A549 (cell line): Measurements from ENCODE around the gene TRMT44.

Source experiments
- BHLHE40 ChIP-seq: IDR thresholded peaks from 2 replicates; pipeline ENCODE4 v1.6.1; 2012; ENCODE audit warnings: low read depth, low read length, inconsistent platforms
- CEBPB ChIP-seq, 2 experiments: fragments of >200 bp in 1 of 2; sonication (Bioruptor Twin) in 1 of 2; formaldehyde crosslinking in 1 of 2; IDR thresholded peaks; 2 replicates each; pipeline ENCODE4 v1.6.1; 2012 to 2016
- CHD2 ChIP-seq: fragments of 150-350 bp; IDR thresholded peaks from 2 replicates; pipeline ENCODE4 v1.6.1; 2014; ENCODE audit warnings: low read length; ENCODE audit not compliant: partially characterized antibody
- EP300 ChIP-seq, 2 experiments: fragments of >200 bp; sonication (Bioruptor Twin); formaldehyde crosslinking; IDR thresholded peaks; 2 replicates in 1 of 2; 3 replicates in 1 of 2; pipeline ENCODE4 v1.6.1; 2016 to 2017
- MAFK ChIP-seq: fragments of 450-650 bp; IDR thresholded peaks from 2 replicates; pipeline ENCODE4 v1.6.1; 2014; ENCODE audit not compliant: partially characterized antibody
- NPAS2 ChIP-seq: fragments of 250-450 bp; sonication (Bioruptor Pico); IDR thresholded peaks from 2 replicates; pipeline ENCODE4 v1.8.0; 2022; ENCODE audit warnings: mild to moderate bottlenecking, moderate library complexity, borderline replicate concordance
- POLR2A ChIP-seq: IDR thresholded peaks from 2 replicates; pipeline ENCODE4 v1.6.1; 2012; ENCODE audit warnings: mild to moderate bottlenecking, low read length
- ZNF302 ChIP-seq: fragments of 250-450 bp; sonication (Bioruptor Pico); IDR thresholded peaks from 2 replicates; pipeline ENCODE4 v1.9.0; 2021; ENCODE audit warnings: inconsistent platforms, mild to moderate bottlenecking, moderate library complexity
- TF ChIP-seq, protein P1 (sequence below): fragments of >200 bp; sonication (Bioruptor Twin); formaldehyde crosslinking; IDR thresholded peaks from 3 replicates; pipeline ENCODE4 v1.6.1; 2016
- TF ChIP-seq, protein P2 (sequence below): fragments of >200 bp; sonication (Bioruptor Twin); formaldehyde crosslinking; IDR thresholded peaks from 3 replicates; pipeline ENCODE4 v1.5.1; 2016
- TF ChIP-seq, protein P3 (sequence below): fragments of 200-600 bp; sonication (generic); IDR thresholded peaks from 2 replicates; pipeline ENCODE4 v1.6.1; 2016; ENCODE audit warnings: antibody characterized with exemption, mild to moderate bottlenecking, moderate library complexity

DNA sequence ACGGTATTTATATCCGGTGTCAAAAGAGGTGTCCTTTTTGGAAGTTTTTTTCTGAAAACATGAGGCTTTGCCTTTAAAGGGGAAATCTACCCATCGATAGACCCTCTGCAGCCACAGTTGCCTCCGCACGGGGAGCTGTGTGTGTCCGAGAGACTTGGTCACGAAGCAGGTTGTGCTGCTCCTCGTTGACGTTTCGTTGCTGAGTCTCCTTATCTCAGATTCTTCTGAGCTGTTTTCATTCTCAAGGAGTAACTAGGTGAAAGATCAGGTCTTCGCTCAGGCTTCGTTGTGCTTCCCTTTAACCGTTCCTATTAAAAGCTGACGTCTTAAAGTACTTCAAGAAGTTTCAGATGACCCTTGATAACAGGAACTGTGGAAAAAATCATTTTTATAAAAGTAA, 23.8 kb downstream of the TRMT44 start:
- TF ChIP-seq, protein P1, sequence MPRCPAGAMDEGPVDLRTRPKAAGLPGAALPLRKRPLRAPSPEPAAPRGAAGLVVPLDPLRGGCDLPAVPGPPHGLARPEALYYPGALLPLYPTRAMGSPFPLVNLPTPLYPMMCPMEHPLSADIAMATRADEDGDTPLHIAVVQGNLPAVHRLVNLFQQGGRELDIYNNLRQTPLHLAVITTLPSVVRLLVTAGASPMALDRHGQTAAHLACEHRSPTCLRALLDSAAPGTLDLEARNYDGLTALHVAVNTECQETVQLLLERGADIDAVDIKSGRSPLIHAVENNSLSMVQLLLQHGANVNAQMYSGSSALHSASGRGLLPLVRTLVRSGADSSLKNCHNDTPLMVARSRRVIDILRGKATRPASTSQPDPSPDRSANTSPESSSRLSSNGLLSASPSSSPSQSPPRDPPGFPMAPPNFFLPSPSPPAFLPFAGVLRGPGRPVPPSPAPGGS: no peak
- TF ChIP-seq, protein P2, sequence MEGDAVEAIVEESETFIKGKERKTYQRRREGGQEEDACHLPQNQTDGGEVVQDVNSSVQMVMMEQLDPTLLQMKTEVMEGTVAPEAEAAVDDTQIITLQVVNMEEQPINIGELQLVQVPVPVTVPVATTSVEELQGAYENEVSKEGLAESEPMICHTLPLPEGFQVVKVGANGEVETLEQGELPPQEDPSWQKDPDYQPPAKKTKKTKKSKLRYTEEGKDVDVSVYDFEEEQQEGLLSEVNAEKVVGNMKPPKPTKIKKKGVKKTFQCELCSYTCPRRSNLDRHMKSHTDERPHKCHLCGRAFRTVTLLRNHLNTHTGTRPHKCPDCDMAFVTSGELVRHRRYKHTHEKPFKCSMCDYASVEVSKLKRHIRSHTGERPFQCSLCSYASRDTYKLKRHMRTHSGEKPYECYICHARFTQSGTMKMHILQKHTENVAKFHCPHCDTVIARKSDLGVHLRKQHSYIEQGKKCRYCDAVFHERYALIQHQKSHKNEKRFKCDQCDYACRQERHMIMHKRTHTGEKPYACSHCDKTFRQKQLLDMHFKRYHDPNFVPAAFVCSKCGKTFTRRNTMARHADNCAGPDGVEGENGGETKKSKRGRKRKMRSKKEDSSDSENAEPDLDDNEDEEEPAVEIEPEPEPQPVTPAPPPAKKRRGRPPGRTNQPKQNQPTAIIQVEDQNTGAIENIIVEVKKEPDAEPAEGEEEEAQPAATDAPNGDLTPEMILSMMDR: no peak
- TF ChIP-seq CHD2 (no peak), BHLHE40 (no peak), POLR2A (no peak), EP300 (IDR thresholded peaks at IDR 0.05) (no peak), NPAS2 (no peak), ZNF302 (CRISPR knock-in tag) (no peak), CEBPB (IDR thresholded peaks at IDR 0.05) (no peak), MAFK (no peak)
- TF ChIP-seq, protein P3, sequence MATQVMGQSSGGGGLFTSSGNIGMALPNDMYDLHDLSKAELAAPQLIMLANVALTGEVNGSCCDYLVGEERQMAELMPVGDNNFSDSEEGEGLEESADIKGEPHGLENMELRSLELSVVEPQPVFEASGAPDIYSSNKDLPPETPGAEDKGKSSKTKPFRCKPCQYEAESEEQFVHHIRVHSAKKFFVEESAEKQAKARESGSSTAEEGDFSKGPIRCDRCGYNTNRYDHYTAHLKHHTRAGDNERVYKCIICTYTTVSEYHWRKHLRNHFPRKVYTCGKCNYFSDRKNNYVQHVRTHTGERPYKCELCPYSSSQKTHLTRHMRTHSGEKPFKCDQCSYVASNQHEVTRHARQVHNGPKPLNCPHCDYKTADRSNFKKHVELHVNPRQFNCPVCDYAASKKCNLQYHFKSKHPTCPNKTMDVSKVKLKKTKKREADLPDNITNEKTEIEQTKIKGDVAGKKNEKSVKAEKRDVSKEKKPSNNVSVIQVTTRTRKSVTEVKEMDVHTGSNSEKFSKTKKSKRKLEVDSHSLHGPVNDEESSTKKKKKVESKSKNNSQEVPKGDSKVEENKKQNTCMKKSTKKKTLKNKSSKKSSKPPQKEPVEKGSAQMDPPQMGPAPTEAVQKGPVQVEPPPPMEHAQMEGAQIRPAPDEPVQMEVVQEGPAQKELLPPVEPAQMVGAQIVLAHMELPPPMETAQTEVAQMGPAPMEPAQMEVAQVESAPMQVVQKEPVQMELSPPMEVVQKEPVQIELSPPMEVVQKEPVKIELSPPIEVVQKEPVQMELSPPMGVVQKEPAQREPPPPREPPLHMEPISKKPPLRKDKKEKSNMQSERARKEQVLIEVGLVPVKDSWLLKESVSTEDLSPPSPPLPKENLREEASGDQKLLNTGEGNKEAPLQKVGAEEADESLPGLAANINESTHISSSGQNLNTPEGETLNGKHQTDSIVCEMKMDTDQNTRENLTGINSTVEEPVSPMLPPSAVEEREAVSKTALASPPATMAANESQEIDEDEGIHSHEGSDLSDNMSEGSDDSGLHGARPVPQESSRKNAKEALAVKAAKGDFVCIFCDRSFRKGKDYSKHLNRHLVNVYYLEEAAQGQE: no peak
